ENCODE data around the gene TNK1. TPM values are rescaled to one million over a fixed set of nuclear protein-coding genes. Genes with fewer than 3 reads are reported as not detected.
"Not testable (repeated sequence)": the region's sequence is repeated elsewhere in the genome, so short reads cannot be mapped to it uniquely, and the experiment has no call there.

Gene TNK1
- polyA plus RNA-seq, 3 donors, result not detected

- no peak overlapping the region for H3K27ac Mint-ChIP-seq
- no peaks in the 10 kb centered on the region for H3K9me3 Mint-ChIP-seq
- Histone ChIP-seq H4K20me1 (ENCODE audit: insufficient read depth, low read length) (no peaks in the 10 kb centered on the region), H3K4me2 (replicated peaks; ENCODE audit: extremely low read depth, low read length, poor library complexity, severe bottlenecking) (no peak overlapping the region), H3K4me3 (replicated peaks in 1 of 3; ENCODE audit: low read depth in 2 of 3, low read length in 3 of 3) (no peak overlapping the region), H3K4me1 (ENCODE audit: control insufficient read depth in 1 of 2, insufficient read depth in 2 of 2, low read length in 2 of 2) (no peaks in the 10 kb centered on the region), H3K79me2 (ENCODE audit: insufficient read depth, low read length) (no peaks in the 10 kb centered on the region), H3K27me3 (ENCODE audit: control insufficient read depth in 2 of 2, insufficient read depth in 2 of 2, low read length in 2 of 2) (no peaks in the 10 kb centered on the region), H3K27ac (ENCODE audit: low read depth in 1 of 2, low read length in 2 of 2) (no peak overlapping the region), H3K9ac (ENCODE audit: insufficient read depth, low read length, poor library complexity, severe bottlenecking) (no peak overlapping the region), H2AFZ (ENCODE audit: insufficient read depth, low read depth, low read length, poor library complexity, severe bottlenecking) (no peak overlapping the region), H3K36me3 (replicated peaks in 1 of 2; ENCODE audit: control insufficient read depth in 1 of 2, insufficient read depth in 2 of 2, low read length in 2 of 2) (no peaks in the 10 kb centered on the region), H3K9me3 (replicated peaks in 1 of 2; ENCODE audit: control insufficient read depth in 1 of 2, insufficient read depth in 1 of 2, low read length in 2 of 2) (no peaks in the 10 kb centered on the region)
- no peak for DNase-seq
- TF ChIP-seq, protein P1, sequence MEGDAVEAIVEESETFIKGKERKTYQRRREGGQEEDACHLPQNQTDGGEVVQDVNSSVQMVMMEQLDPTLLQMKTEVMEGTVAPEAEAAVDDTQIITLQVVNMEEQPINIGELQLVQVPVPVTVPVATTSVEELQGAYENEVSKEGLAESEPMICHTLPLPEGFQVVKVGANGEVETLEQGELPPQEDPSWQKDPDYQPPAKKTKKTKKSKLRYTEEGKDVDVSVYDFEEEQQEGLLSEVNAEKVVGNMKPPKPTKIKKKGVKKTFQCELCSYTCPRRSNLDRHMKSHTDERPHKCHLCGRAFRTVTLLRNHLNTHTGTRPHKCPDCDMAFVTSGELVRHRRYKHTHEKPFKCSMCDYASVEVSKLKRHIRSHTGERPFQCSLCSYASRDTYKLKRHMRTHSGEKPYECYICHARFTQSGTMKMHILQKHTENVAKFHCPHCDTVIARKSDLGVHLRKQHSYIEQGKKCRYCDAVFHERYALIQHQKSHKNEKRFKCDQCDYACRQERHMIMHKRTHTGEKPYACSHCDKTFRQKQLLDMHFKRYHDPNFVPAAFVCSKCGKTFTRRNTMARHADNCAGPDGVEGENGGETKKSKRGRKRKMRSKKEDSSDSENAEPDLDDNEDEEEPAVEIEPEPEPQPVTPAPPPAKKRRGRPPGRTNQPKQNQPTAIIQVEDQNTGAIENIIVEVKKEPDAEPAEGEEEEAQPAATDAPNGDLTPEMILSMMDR (IDR thresholded peaks at IDR 0.05), result no peak
- no peak overlapping the region for H3K4me3 Mint-ChIP-seq
- peaks cover 2% of the 10 kb centered on the region for H3K4me1 Mint-ChIP-seq
- no peaks in the 10 kb centered on the region for H3K36me3 Mint-ChIP-seq
- intact Hi-C loops (cut with micrococcal nuclease), result no loop called here
- 95% methylated on average over 4 of the region's 8 CpGs for WGBS (ENCODE audit: insufficient coverage)
- H3K27me3 Mint-ChIP-seq (ENCODE audit: low read depth in 3 of 3), result peaks cover 8 to 15% (median 14%) of the 10 kb centered on the region in 3 donors
Observed at GRCh38 chr17:7367083-7367482, 13.8 kb upstream of the TNK1 start.

- no peak overlapping the region for H2AFZ ChIP-seq (ENCODE audit: insufficient read depth, low read depth, low read length, poor library complexity, severe bottlenecking)
- peaks cover 6 to 18% (median 14%) of the 10 kb centered on the region in 3 donors for H3K27me3 Mint-ChIP-seq (ENCODE audit: low read depth in 3 of 3)
- intact Hi-C loops (cut with micrococcal nuclease), result no loop called here
- WGBS (ENCODE audit: insufficient coverage), result 100% methylated on average over 1 of the region's 13 CpGs
- no peaks in the 10 kb centered on the region for H3K9me3 Mint-ChIP-seq
- H3K27me3 ChIP-seq (ENCODE audit: control insufficient read depth in 2 of 2, insufficient read depth in 2 of 2, low read length in 2 of 2), result no peaks in the 10 kb centered on the region
- peaks cover 2% of the 10 kb centered on the region for H3K4me1 Mint-ChIP-seq
- DNase-seq, result no peak
- no peaks in the 10 kb centered on the region for H4K20me1 ChIP-seq (ENCODE audit: insufficient read depth, low read length)
- H3K27ac ChIP-seq (ENCODE audit: low read depth in 1 of 2, low read length in 2 of 2), result no peak overlapping the region
- no peak overlapping the region for H3K4me3 Mint-ChIP-seq
- no peaks in the 10 kb centered on the region for H3K9me3 ChIP-seq (replicated peaks in 1 of 2; ENCODE audit: control insufficient read depth in 1 of 2, insufficient read depth in 1 of 2, low read length in 2 of 2)
- H3K4me2 ChIP-seq (replicated peaks; ENCODE audit: extremely low read depth, low read length, poor library complexity, severe bottlenecking), result no peak overlapping the region
- no peaks in the 10 kb centered on the region for H3K36me3 ChIP-seq (replicated peaks in 1 of 2; ENCODE audit: control insufficient read depth in 1 of 2, insufficient read depth in 2 of 2, low read length in 2 of 2)
- TF ChIP-seq, protein P1 (IDR thresholded peaks at IDR 0.05), result no peak
- no peaks in the 10 kb centered on the region for H3K36me3 Mint-ChIP-seq
- no peaks in the 10 kb centered on the region for H3K4me1 ChIP-seq (ENCODE audit: control insufficient read depth in 1 of 2, insufficient read depth in 2 of 2, low read length in 2 of 2)
- no peak overlapping the region for H3K9ac ChIP-seq (ENCODE audit: insufficient read depth, low read length, poor library complexity, severe bottlenecking)
- no peaks in the 10 kb centered on the region for H3K79me2 ChIP-seq (ENCODE audit: insufficient read depth, low read length)
- H3K4me3 ChIP-seq (replicated peaks in 1 of 3; ENCODE audit: low read depth in 2 of 3, low read length in 3 of 3), result no peak overlapping the region
- no peak overlapping the region for H3K27ac Mint-ChIP-seq
Observed at GRCh38 chr17:7367918-7368598, 12.8 kb upstream of the TNK1 start.

DNA sequence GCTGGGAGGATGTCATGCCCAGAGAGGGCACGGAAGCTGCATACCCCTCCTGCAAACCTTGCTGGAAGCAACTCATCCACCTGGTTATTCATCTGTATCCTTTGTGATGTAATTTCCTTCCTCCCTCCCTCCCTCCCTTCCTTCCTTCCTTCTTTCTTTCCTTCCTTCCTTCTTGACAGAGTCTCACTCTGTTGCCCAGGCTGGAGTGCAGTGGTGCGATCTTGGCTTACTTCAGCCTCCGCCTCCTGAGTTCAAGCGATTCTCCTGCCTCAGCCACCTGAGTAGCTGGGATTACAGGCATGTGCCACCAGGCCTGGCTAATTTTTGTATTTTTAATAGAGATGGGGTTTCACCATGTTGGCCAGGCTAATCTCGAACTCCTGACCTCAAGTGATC lies 12.3 kb upstream of the TNK1 start:
- H3K4me3 ChIP-seq (replicated peaks in 1 of 3; ENCODE audit: low read depth in 2 of 3, low read length in 3 of 3); H3K4me3 Mint-ChIP-seq; H3K36me3 Mint-ChIP-seq; DNase-seq; H2AFZ ChIP-seq (ENCODE audit: insufficient read depth, low read depth, low read length, poor library complexity, severe bottlenecking); H3K4me2 ChIP-seq (replicated peaks; ENCODE audit: extremely low read depth, low read length, poor library complexity, severe bottlenecking); H3K79me2 ChIP-seq (ENCODE audit: insufficient read depth, low read length); H3K27me3 ChIP-seq (ENCODE audit: control insufficient read depth in 2 of 2, insufficient read depth in 2 of 2, low read length in 2 of 2); H4K20me1 ChIP-seq (ENCODE audit: insufficient read depth, low read length); H3K4me1 Mint-ChIP-seq; H3K4me1 ChIP-seq (ENCODE audit: control insufficient read depth in 1 of 2, insufficient read depth in 2 of 2, low read length in 2 of 2); H3K36me3 ChIP-seq (replicated peaks in 1 of 2; ENCODE audit: control insufficient read depth in 1 of 2, insufficient read depth in 2 of 2, low read length in 2 of 2); H3K9me3 ChIP-seq (replicated peaks in 1 of 2; ENCODE audit: control insufficient read depth in 1 of 2, insufficient read depth in 1 of 2, low read length in 2 of 2); H3K9me3 Mint-ChIP-seq; H3K9ac ChIP-seq (ENCODE audit: insufficient read depth, low read length, poor library complexity, severe bottlenecking); H3K27ac ChIP-seq (ENCODE audit: low read depth in 1 of 2, low read length in 2 of 2); H3K27ac Mint-ChIP-seq; intact Hi-C loops (cut with micrococcal nuclease): not testable (repeated sequence)
- H3K27me3 Mint-ChIP-seq (ENCODE audit: low read depth in 3 of 3), result peaks cover 6 to 18% (median 14%) of the 10 kb centered on the region in 3 donors
- 94% methylated on average over 4 of the region's 5 CpGs for WGBS (ENCODE audit: insufficient coverage)
